Uterine smooth muscle cell (primary cell): ENCODE data around the gene PXN. TPM values are rescaled to one million over a fixed set of nuclear protein-coding genes. Genes with fewer than 3 reads are reported as not detected.

Source experiments
- total RNA-seq: library from RNA; depleted of rRNA; stranded (reverse); fragments of >200 nt; gene quantifications from 2 replicates; pipeline ENCODE4 v1.2.3, GENCODE V29; 2014

Gene PXN
- 35.5 and 74.6 TPM in 2 replicates for total RNA-seq

DNA sequence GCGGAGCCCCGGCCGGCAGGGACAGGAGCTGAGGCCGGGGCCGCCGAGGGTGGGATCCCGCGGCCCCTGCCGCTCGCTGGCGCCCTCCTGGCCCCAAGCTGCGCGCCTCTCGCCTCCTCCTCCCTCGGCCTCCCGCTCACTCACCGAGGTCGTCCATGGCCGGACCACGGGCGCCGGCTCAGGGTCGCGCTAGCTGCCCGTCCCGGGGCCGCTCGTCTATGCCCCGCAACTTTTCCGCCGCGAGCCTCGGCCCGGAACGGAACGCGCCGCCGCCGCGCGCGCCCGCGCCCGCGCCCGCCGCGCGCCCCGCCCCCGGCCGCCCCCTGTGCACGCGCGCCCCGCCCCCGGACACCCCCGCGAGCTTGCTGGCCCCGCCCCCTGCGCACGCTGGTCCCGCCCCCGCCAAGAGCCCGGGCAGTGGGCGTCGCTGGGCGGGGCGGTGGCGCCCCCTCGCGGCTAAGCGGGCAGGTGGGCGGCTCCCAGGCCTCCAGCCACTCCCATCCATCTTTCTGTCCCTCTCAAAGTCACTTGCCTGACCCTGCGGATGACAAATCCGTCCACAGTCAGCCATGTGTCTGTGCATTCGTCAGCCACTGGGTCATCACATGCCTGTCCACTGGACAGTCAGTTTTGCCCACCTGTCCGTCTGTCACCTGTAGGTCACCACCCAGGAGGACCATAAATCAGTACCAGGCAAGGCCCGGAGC lies at the start of gene PXN:
Gene PXN, minus strand, starts transcription at position 258 of the 707 bp plus-strand sequence. Its CDS starts 101 bp downstream, at position 157.

DNA sequence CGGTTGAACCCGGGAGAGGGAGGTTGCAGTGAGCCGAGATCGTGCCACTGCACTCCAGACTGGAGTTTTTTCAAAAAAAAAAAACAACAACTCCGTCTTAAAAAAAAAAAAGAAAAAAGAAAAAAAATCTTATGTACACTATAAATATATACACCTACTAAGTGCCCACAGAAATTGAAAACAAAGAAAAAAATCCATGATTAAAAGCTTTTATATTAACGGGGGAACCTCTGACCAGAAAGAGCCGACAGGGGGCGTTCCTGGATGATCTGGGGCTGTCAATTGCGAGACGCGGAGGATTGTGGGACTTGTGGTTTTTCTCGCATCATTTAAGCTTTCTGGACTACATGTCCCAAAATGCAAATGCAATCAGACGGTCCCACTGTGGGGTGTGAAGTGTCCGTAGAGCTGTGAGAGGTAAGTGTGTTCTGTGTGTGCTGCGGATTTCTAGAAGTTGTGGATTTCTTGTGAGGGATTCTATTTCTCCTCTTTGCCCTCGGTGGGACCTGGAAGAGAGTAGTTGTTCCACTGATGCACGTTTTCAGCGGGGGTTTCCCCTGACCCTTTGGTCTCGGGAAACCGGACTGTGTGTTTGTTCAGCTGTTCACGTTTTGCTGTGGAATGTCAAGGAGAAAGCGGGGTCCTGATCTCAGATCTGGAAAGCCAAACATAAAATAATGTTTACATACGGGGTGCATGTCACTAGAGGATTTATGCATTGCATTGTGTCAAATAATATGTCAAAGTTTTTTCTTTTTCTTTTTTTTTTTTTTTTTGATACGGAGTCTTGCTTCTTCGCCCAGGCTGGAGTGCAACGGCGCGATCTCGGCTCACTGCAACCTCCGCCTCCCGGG lies 36.7 kb upstream of the PXN start, which contains the start of gene SIRT4:
Gene SIRT4, plus strand, starts transcription at position 360 of the 854 bp plus-strand sequence. CDS start 1,241 bp downstream, outside the sequence.

GRCh38 chr12:120292661-120293531 lies 27.4 kb upstream of the PXN start, which contains the start of gene RNU4-1:
TSS of gene RNU4-1 (minus strand) at chr12:120293237.

DNA sequence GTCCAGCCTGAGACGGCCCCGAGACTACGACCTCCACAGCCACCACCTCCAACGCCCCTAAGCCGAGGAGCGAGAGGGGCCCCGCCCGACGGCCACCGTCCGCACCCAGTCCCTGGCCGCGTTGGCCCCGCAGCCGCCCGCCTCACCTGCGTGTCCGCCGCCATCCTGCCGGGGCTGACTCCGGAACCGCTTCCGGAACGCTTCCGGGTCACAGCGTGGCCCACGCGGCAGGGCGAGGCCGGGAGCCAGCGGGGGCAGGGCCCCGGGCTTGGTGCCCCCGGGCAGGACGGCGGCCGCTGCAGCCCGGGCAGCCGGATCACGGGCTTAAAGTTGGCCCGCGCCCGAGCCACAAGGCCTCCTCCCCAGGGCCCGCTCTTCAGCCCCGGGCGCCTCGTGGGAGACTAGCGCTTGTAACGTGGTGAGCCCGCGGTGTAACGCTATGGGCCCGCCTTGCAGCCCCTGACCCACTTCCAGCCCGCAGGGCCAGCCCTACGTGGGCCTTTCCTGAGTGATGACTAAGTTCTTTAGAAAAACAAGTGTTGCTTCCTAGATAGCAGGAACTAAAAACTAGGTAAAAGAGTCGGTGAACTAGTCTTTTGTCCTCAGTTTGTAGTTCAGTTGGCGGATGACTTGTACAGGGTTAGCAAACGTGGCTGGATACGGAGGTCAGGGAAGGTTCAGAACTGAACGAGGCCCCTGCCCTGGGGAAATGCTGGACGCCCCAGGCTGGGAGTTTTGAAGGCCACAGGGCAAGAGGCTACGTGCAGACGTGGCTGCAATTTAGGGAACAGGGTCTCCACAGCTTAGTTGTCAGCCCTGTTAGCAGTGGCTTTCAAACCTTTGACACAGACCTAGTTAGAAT lies 70.8 kb downstream of the PXN start, which contains the start of gene GCN1:
Gene GCN1, minus strand, starts transcription at position 182 of the 862 bp plus-strand sequence. Its CDS starts 18 bp downstream, at position 164.

Other genes starting within 250 kb of the PXN start
- gene RAB35, start 149.0 kb downstream of the PXN start, total RNA-seq = 28.0 and 39.1 TPM in 2 replicates
- gene GCN1, start 71.0 kb downstream of the PXN start, total RNA-seq = 118 and 131 TPM in 2 replicates
- 3,461 and 4,144 TPM in 2 replicates for gene RPLP0, start 64.6 kb downstream of the PXN start, total RNA-seq
- gene RNU4-2, start 26.2 kb upstream of the PXN start, total RNA-seq = under 0.01 and 1,000 TPM in 2 replicates
- gene RNU4-1, start 27.5 kb upstream of the PXN start, total RNA-seq = under 0.01 and 1,458 TPM in 2 replicates
- gene SIRT4, start 36.6 kb upstream of the PXN start, total RNA-seq = 0.66 and 2.4 TPM in 2 replicates
- not detected in 2 replicates for gene PLA2G1B, start 62.0 kb upstream of the PXN start, total RNA-seq
- gene MSI1, start 103.4 kb upstream of the PXN start, total RNA-seq = 0.11 TPM in 1 of 2 replicates, not detected in the other
- gene COX6A1, start 172.4 kb upstream of the PXN start, total RNA-seq = 464 and 504 TPM in 2 replicates
- gene TRIAP1, start 180.7 kb upstream of the PXN start, total RNA-seq = 20.4 and 21.9 TPM in 2 replicates
- gene GATC, start 180.7 kb upstream of the PXN start, total RNA-seq = 20.5 and 24.0 TPM in 2 replicates
- gene SRSF9, start 204.0 kb upstream of the PXN start, total RNA-seq = 207 and 311 TPM in 2 replicates
- 258 and 322 TPM in 2 replicates for gene DYNLL1, start 230.4 kb upstream of the PXN start, total RNA-seq